Erythroblast (primary cell): ENCODE data around the gene SLC25A34.

Source experiments
- DNase-seq, 2 experiments: peaks; one replicate each; lab custom pipeline; 2025; lab: John Stamatoyannopoulos, UW
- GATA1 ChIP-seq: IDR thresholded peaks from 2 replicates; pipeline ENCODE4 v1.6.1; 2011; ENCODE audit warnings: low read depth, mild to moderate bottlenecking, control low read depth, low read length, moderate library complexity
- POLR2A ChIP-seq: IDR thresholded peaks from 2 replicates; pipeline ENCODE4 v1.6.1; 2011; ENCODE audit warnings: mild to moderate bottlenecking, low read length

SLC25A34 gene

GRCh38 chr1:15747378-15747777, 11.3 kb downstream of the SLC25A34 start:
- no peak for DNase-seq
- TF ChIP-seq POLR2A (no peak), GATA1 (no peak)

GRCh38 chr1:15748264-15748663, 12.2 kb downstream of the SLC25A34 start:
- TF ChIP-seq POLR2A: no peak
- no peak for TF ChIP-seq GATA1

DNA sequence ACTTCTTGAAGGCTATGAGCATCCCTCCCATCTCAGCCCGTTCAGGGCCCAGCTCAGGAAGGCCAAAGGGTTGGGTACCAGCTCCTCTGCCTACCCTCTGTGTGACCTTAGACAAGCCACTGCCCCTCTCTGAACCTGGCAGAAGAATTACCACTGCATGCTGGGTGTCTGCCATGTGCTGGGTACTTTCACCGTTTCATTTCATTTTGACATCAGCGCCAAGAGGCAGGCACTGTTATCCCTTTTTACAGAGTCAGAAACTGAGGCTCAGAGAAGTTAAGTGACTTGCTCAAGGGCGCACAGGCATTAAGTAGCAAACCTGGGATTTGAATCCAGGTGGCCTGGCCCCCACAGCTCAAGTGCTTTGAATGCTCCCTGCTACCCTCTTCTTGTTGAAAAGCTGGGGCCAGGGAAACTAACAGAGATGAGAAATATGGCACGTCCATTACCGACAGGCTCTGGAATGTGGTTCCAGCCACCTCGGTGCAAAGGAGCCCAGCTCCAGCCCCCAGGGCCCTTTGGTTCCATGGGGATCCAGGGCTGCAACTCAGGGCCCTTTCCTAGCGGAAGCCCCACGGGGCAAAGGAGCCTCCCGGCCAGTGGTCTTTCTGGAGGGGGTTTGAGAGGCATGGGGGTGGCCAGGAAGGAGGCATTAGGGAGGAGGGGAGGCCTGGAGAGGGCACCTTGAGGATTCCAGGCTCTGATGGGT, 12.8 kb downstream of the SLC25A34 start:
- no peak for DNase-seq
- no peak for TF ChIP-seq POLR2A
- no peak for TF ChIP-seq GATA1

More at GRCh38 chr1:15748264-15748663, 12.2 kb downstream of the SLC25A34 start:
- no peak for DNase-seq

- DNase-seq: no peak
- no peak for TF ChIP-seq GATA1
- no peak for TF ChIP-seq POLR2A
Observed at GRCh38 chr1:15749399-15750291, 13.6 kb downstream of the SLC25A34 start.

GRCh38 chr1:15750924-15751323, 14.9 kb downstream of the SLC25A34 start:
- DNase-seq: no peak
- TF ChIP-seq POLR2A (no peak), GATA1 (no peak)

GRCh38 chr1:15751717-15752116, 15.7 kb downstream of the SLC25A34 start:
- TF ChIP-seq POLR2A: no peak
- no peak for TF ChIP-seq GATA1
- no peak for DNase-seq

DNA sequence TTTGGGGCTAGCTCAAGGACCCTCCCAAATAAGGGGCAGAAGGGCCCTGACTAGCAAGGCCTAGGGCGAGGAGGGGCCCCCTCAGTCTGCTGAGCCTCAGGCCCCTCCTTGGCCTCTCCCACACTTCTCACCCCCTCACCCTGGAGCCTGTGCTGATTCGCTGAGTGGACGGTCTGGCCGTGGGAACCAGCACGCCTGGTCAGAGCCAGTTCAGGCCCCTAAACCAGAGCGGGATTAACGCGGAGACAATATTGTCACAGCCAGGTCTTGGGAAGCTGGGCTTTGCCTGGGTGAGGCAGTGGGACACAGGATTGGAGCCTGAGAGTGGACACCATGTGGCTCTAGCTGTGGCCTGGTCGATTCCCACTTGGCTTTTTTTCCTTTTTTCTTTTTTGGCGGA, 17.7 kb downstream of the SLC25A34 start:
- no peak for DNase-seq
- no peak for TF ChIP-seq POLR2A
- no peak for TF ChIP-seq GATA1

DNA sequence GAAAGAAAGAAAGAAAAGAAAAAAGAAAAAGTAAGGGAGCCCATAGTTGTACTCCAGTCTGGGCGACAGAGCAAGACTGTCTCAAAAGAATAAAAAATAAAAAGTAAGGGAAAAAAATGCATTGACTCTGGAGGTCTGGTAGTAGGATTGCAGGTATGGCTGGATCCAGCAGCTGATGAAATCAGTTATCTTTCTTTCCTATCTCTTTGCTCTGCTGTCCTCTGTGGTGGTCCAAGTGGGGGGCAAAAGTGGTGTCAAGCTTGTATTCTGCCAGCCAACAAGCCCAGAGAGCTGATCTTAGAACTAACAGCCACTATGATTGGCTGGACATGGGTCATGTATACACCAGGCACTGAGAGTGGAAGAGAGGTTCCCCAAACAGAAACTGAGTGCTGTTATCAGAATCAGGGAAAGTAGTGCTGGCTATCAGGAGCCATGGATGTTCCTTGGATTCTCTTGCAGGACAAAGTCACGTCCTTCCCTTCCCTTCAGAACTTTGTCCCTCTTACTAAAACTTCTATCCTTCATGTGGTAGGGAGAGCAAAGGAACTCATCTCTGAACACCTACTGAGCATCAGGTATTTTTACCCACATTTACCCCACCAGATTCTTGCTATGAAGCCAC, 19.1 kb downstream of the SLC25A34 start:
- TF ChIP-seq GATA1 (no peak), POLR2A (no peak)
- no peak for DNase-seq

DNA sequence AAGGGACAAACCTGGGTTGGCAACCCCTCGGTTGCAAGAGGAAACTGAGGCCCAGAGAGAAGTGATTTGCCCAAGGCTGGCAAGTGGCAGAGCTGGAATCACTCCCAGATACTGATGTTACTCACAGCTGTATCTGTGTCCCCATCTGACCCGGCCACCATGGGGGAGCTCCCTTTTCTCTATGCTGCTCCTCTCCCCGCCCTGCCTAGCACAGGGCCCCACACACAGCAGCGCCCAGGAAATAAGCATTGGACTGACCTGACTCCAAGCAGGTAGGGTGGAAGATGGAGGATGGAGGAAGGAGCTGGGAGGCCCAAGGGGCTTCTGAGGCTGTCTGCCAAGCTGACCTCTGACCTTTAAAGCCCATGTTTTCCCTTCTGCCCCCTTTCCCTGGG, 19.6 kb downstream of the SLC25A34 start:
- DNase-seq: no peak
- TF ChIP-seq POLR2A: no peak
- no peak for TF ChIP-seq GATA1

DNA sequence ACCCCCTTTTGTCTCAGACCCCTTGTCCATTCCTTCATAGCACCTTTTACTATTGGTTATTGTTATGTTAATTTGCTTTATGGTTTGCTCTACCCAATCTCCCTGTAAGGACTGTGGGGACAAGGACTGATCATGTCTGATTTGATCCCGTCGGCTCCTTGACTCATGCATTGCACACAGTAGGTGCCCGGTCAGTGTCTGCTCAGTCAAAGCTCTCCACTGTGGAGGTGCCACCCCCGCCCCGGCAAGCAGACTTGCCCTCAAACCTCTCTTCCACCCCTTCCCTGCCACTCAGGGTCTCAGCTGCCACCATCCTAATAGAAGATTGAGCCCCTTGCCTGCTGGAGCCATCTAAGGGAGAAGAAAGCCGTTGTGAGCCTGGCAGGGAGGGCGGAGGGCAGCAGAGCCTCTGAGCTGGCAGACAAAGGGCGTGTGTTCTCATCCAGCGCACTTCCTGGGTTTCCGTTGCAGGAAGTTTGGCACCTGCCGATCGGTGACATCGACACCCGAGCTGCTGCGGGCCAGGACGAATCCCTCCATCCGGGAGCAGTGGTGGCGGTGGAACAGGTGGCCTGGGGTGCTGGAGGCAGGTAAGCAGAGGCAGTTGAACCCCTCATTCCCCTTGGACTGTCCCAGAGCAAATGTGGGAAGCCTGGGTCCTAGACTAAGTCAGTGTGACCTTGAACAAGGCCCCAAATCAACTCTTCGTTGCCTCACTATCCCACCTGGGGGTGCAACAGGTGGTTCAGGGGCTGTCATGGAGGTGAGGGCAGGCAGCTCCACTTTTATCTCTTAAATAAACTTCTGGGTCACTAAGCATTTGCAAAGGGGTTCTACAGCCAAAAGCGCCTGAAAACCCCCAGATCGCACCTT, 20.3 kb downstream of the SLC25A34 start:
- TF ChIP-seq GATA1: no peak

DNA sequence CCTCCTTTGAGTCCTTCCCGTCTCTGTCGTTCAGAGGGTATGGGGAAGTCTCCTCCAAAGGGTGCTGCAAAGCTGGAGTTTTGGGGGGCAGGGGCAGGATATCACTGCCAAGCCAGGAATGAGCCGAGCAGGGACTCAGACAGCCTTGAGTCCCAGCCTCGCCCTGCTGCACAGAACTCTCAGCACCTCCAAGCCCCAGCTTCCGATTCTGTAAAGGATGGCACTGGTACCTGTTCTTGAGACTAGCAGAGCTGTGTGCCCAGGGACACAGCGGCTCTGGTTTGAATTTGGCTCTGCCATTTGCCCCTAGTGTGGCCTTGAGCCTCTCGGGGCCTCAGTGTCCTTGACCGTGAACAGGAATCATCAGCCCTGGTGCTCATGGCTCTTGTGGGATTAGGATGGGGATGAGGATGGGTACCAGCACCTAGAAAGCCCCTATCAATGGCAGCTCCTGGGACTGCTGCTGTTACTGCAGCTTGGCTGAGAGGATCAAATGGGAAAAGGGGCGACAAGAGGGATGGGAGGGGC, 21.0 kb downstream of the SLC25A34 start:
- TF ChIP-seq GATA1: no peak
- no peak for TF ChIP-seq POLR2A
- no peak for DNase-seq

More for the DNA sequence above, 20.3 kb downstream of the SLC25A34 start:
- no peak for DNase-seq

- no peak for TF ChIP-seq GATA1
- TF ChIP-seq POLR2A: no peak
- no peak for DNase-seq
Observed at GRCh38 chr1:15757575-15758342, 21.7 kb downstream of the SLC25A34 start.
